Endothelial cell of coronary artery (primary cell): Measurements from ENCODE around the gene RAVER1. TPM values are rescaled to one million over a fixed set of nuclear protein-coding genes. Genes with fewer than 3 reads are reported as not detected.

ENCODE experiments used
- total RNA-seq: library from RNA; depleted of rRNA; stranded (reverse); fragments of >200 nt; gene quantifications from 2 replicates; pipeline ENCODE4 v1.2.3, GENCODE V29; 2014

Gene RAVER1
- 9.0 and 11.7 TPM in 2 replicates for total RNA-seq

GRCh38 chr19:10332965-10333757, at the start of gene RAVER1:
Gene RAVER1 (minus strand): TSS chr19:10333529. CDS start chr19:10333507, 22 bp downstream.

DNA sequence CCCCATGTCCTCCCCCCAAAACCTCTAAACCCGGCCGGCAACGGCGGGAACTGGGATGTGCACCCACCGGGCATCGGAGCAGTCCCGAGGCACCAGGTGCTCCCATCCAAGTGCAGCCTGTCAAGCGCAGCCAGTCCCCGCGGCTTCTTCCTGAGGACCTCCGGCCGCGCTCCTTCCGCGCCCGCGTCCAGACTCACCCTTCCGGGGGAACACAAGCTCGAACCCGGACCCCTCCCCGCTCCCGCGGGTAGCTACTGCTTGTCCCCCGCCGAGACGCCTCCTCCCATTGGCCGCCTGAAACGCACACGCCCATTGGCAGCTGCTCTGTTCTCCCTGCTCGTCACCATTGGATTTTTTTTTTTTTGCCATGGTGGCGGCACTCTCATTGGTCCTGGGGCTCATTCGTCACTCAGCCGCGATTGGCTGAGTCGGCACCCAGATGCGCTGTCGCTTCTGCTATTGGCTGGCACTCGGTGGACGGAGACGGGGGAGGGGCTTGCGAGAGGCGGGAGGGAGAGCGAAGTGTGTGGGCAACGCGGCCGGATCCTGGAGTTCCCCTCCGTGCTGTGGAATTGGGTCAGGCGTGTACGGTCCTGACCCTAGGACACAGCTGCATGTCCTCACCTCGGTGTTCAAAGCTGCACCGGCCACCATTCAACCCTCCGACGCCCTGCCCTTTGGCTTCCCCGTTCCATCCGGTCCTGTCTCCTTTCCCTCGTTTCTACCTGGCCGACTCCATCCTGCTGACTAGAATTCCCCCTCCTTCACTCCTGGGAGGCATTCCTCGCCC, 47.2 kb upstream of the RAVER1 start, which contains the start of gene TYK2:
TSS of gene TYK2 (minus strand) at position 260 of the 790 bp plus-strand sequence. CDS start 2,166 bp downstream, outside the sequence.

GRCh38 chr19:10339380-10339960, 6.1 kb upstream of the RAVER1 start, which contains the start of gene ICAM3:
Gene ICAM3 (minus strand): TSS chr19:10339624. CDS start chr19:10339614, 10 bp downstream.

GRCh38 chr19:10315335-10316214, 17.8 kb downstream of the RAVER1 start, which contains the start of gene FDX2:
Gene FDX2 (minus strand): TSS chr19:10316015. CDS start chr19:10315996, 19 bp downstream.

GRCh38 chr19:10309423-10309822, 23.9 kb downstream of the RAVER1 start, which contains the start of gene ZGLP1:
Gene ZGLP1 (minus strand): TSS chr19:10309815.

GRCh38 chr19:10289836-10290356, 43.4 kb downstream of the RAVER1 start, which contains the start of gene ICAM5:
Gene ICAM5 (plus strand): TSS chr19:10289952. CDS start chr19:10290044, 92 bp downstream.

GRCh38 chr19:10286803-10287737, 46.3 kb downstream of the RAVER1 start, which contains the start of gene ICAM4:
Gene ICAM4 (plus strand): TSS chr19:10286955. CDS start chr19:10287013, 58 bp downstream.

GRCh38 chr19:10270616-10271394, 62.5 kb downstream of the RAVER1 start, which contains the start of gene ICAM1:
Gene ICAM1 (plus strand): TSS chr19:10271120. CDS start chr19:10271160, 40 bp downstream.

Other genes starting within 250 kb of the RAVER1 start
- gene SHFL, start 247.2 kb downstream of the RAVER1 start, total RNA-seq, result 14.9 and 24.3 TPM in 2 replicates
- 0.19 and 0.36 TPM in 2 replicates for gene ANGPTL6, start 230.9 kb downstream of the RAVER1 start, total RNA-seq
- gene PPAN, start 227.2 kb downstream of the RAVER1 start, total RNA-seq, result 39.1 and 45.5 TPM in 2 replicates
- 2.0 and 5.6 TPM in 2 replicates for gene P2RY11, start 221.8 kb downstream of the RAVER1 start, total RNA-seq
- 351 and 415 TPM in 2 replicates for gene EIF3G, start 213.6 kb downstream of the RAVER1 start, total RNA-seq
- 43.7 and 49.7 TPM in 2 replicates for gene DNMT1, start 138.6 kb downstream of the RAVER1 start, total RNA-seq
- 0.72 and 2.0 TPM in 2 replicates for gene S1PR2, start 102.2 kb downstream of the RAVER1 start, total RNA-seq
- 18.2 and 18.5 TPM in 2 replicates for gene MRPL4, start 81.3 kb downstream of the RAVER1 start, total RNA-seq
- gene ICAM1, start 62.4 kb downstream of the RAVER1 start, total RNA-seq, result 13.4 and 44.2 TPM in 2 replicates
- gene ICAM4, start 46.6 kb downstream of the RAVER1 start, total RNA-seq, result 0.18 and 0.38 TPM in 2 replicates
- under 0.01 and 0.56 TPM in 2 replicates for gene ICAM5, start 43.6 kb downstream of the RAVER1 start, total RNA-seq
- gene ZGLP1, start 23.7 kb downstream of the RAVER1 start, total RNA-seq, result 0.27 and 0.38 TPM in 2 replicates
- 16.9 and 17.2 TPM in 2 replicates for gene FDX2, start 17.5 kb downstream of the RAVER1 start, total RNA-seq
- 13.5 and 17.4 TPM in 2 replicates for gene ICAM3, start 6.1 kb upstream of the RAVER1 start, total RNA-seq
- 89.1 and 109 TPM in 2 replicates for gene TYK2, start 47.0 kb upstream of the RAVER1 start, total RNA-seq
- gene CDC37, start 70.0 kb upstream of the RAVER1 start, total RNA-seq, result 355 and 421 TPM in 2 replicates
- gene PDE4A, start 87.0 kb upstream of the RAVER1 start, total RNA-seq, result 1.6 and 5.0 TPM in 2 replicates
- 86.8 and 103 TPM in 2 replicates for gene KEAP1, start 169.8 kb upstream of the RAVER1 start, total RNA-seq
- gene S1PR5, start 183.9 kb upstream of the RAVER1 start, total RNA-seq, result 1.6 TPM in 1 of 2 replicates, not detected in the other
- gene ATG4D, start 210.4 kb upstream of the RAVER1 start, total RNA-seq, result 11.3 and 14.5 TPM in 2 replicates
- gene KRI1, start 232.5 kb upstream of the RAVER1 start, total RNA-seq, result 7.7 and 12.5 TPM in 2 replicates
- gene CDKN2D, start 235.4 kb upstream of the RAVER1 start, total RNA-seq, result 4.8 and 7.5 TPM in 2 replicates